Glutamatergic neuron (in vitro differentiated cells): ENCODE data around the gene SNX6. TPM values are rescaled to one million over a fixed set of nuclear protein-coding genes. Genes with fewer than 3 reads are reported as not detected.

ENCODE experiments used
- DNase-seq: peaks from one replicate; pipeline ENCODE4 v3.0.0; 2022
- H3K27ac Mint-ChIP-seq: one replicate; pipeline ENCODE4 v1.8.0; 2020; ENCODE audit warnings: mild to moderate bottlenecking, mixed read lengths, inconsistent platforms; ENCODE audit not compliant: unreplicated experiment
- H3K27me3 Mint-ChIP-seq: one replicate; pipeline ENCODE4 v1.8.0; 2020; ENCODE audit warnings: mild to moderate bottlenecking, moderate library complexity, mixed read lengths, inconsistent platforms; ENCODE audit not compliant: unreplicated experiment
- H3K36me3 Mint-ChIP-seq: one replicate; pipeline ENCODE4 v1.8.0; 2020; ENCODE audit warnings: mild to moderate bottlenecking, mixed read lengths, inconsistent platforms; ENCODE audit not compliant: unreplicated experiment
- H3K4me1 Mint-ChIP-seq: one replicate; pipeline ENCODE4 v1.8.0; 2020; ENCODE audit warnings: mild to moderate bottlenecking, low read depth, mixed read lengths, inconsistent platforms; ENCODE audit not compliant: unreplicated experiment
- H3K4me3 Mint-ChIP-seq: one replicate; pipeline ENCODE4 v1.8.0; 2020; ENCODE audit warnings: mild to moderate bottlenecking, mixed read lengths, inconsistent platforms; ENCODE audit not compliant: unreplicated experiment
- H3K9me3 Mint-ChIP-seq: one replicate; pipeline ENCODE4 v1.8.0; 2020; ENCODE audit warnings: mild to moderate bottlenecking, moderate library complexity, mixed read lengths, inconsistent platforms; ENCODE audit not compliant: unreplicated experiment
- CTCF ChIP-seq: fragments of 200-600 bp; sonication (generic); IDR thresholded peaks from one replicate; pipeline ENCODE4 v1.5.0; 2021; ENCODE audit not compliant: partially characterized antibody, unreplicated experiment
- total RNA-seq: library from RNA; stranded (reverse); fragmentation: NEBNext Ultra II Directional; extraction: Animal tissue kit (Norgen Biotek cat#: 25700); gene quantifications from one replicate; pipeline ENCODE4 v1.2.1, GENCODE V29; 2021; ENCODE audit not compliant: unreplicated experiment

Gene SNX6
- total RNA-seq, 1 donor from 2014 or later: 71.3 TPM

DNA sequence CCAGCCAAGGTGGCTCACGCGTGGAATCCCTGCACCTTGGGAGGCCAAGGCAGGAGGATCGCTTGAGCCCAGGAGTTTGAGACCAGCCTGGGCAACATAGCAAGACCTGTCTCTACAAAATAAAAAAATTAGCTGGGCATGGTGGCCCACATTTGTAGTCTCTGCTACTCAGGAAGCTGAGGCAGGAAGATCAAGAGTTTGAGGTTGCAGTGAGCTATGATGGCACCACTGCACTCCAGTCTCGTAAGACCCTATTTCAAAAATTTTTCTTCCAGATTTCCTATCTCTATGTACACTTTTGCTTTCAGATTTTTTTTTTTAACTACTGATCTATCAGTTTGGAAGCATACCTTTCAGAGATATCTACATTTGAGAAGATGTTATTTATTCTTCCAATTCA is 15.3 kb downstream of the SNX6 start:
- H3K4me3 Mint-ChIP-seq: no peak overlapping the region
- no peak for TF ChIP-seq CTCF
- no peaks in the 10 kb centered on the region for H3K9me3 Mint-ChIP-seq
- no peaks in the 10 kb centered on the region for H3K4me1 Mint-ChIP-seq
- H3K27me3 Mint-ChIP-seq: no peaks in the 10 kb centered on the region
- no peak overlapping the region for H3K27ac Mint-ChIP-seq
- DNase-seq: no peak
- no peaks in the 10 kb centered on the region for H3K36me3 Mint-ChIP-seq

GRCh38 chr14:34610101-34610500 is 19.8 kb downstream of the SNX6 start:
- DNase-seq: no peak
- TF ChIP-seq CTCF: no peak
- H3K27me3 Mint-ChIP-seq: no peaks in the 10 kb centered on the region
- no peaks in the 10 kb centered on the region for H3K4me1 Mint-ChIP-seq
- no peak overlapping the region for H3K4me3 Mint-ChIP-seq
- no peak overlapping the region for H3K27ac Mint-ChIP-seq
- H3K9me3 Mint-ChIP-seq: no peaks in the 10 kb centered on the region
- no peaks in the 10 kb centered on the region for H3K36me3 Mint-ChIP-seq

- no peak for TF ChIP-seq CTCF
- H3K4me1 Mint-ChIP-seq: no peaks in the 10 kb centered on the region
- no peak overlapping the region for H3K27ac Mint-ChIP-seq
- DNase-seq: no peak
- H3K9me3 Mint-ChIP-seq: no peaks in the 10 kb centered on the region
- H3K27me3 Mint-ChIP-seq: no peaks in the 10 kb centered on the region
- no peaks in the 10 kb centered on the region for H3K36me3 Mint-ChIP-seq
- no peak overlapping the region for H3K4me3 Mint-ChIP-seq
Observed at GRCh38 chr14:34605461-34605860, 24.5 kb downstream of the SNX6 start.

- no peak for DNase-seq
- Mint-ChIP-seq H3K4me3 (no peak overlapping the region), H3K27ac (no peak overlapping the region), H3K4me1 (no peaks in the 10 kb centered on the region), H3K9me3 (no peaks in the 10 kb centered on the region), H3K27me3 (no peaks in the 10 kb centered on the region), H3K36me3 (no peaks in the 10 kb centered on the region)
- no peak for TF ChIP-seq CTCF
Observed at GRCh38 chr14:34604995-34605394, 25.0 kb downstream of the SNX6 start.

GRCh38 chr14:34596891-34597290 is 33.1 kb downstream of the SNX6 start:
- H3K27me3 Mint-ChIP-seq: no peaks in the 10 kb centered on the region
- no peak overlapping the region for H3K4me3 Mint-ChIP-seq
- no peak for DNase-seq
- no peaks in the 10 kb centered on the region for H3K9me3 Mint-ChIP-seq
- H3K4me1 Mint-ChIP-seq: no peaks in the 10 kb centered on the region
- no peak for TF ChIP-seq CTCF
- H3K27ac Mint-ChIP-seq: no peak overlapping the region
- H3K36me3 Mint-ChIP-seq: peaks cover 4% of the 10 kb centered on the region
